ENCODE measurements around the gene LMF1. TPM values are rescaled to one million over a fixed set of nuclear protein-coding genes. Genes with fewer than 3 reads are reported as not detected.

The LMF1 gene
- polyA plus RNA-seq, 1 donor from 2014 or later = 16.2 TPM

DNA sequence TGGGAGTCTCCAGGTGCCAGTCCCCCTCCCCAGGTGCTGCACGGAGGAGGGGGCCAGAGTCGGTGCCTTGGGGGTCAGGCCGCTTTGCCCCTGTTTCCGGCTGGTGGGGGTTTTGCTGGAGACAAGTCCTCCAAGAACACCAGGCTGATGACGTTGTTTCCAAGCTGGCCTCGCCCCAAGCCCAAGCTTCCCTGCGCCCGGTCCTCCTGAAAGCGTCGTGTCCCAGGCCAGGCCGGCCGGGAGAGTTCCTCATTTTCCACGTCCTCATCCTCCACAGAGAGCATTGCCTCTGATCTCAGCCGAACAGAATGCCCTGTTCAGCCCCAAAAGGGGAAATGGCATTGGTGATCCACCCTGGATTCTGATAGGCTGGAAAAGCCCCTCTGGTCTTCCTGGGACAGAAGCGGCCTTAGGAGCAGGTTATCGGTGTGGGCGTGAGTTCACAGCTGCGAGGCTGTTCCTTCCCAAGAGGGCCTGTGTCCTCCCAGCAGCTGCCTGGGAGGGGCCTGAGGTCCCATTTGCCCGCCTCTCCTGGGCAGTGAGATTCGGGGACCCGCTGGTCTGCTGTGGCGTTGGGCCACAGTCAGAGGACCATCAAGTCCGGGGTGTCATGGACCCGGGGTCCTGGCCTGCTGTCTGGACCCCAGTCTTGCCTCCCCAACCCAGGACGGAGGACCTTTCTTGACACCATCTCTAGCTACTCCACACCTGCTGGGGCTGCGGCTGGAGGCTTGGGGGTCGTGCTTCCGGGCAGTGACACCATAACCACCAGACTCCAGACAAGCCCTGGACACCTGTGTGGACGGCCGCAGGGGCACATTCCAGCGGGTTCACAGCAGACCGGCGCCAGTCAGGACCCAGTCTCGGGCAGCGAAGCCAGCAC lies 17.9 kb upstream of the LMF1 start:
- Histone ChIP-seq H3K36me3 (ENCODE audit: insufficient read depth, low read length) (no peaks in the 10 kb centered on the region), H3K9me2 (ENCODE audit: insufficient read depth, low read length) (no peaks in the 10 kb centered on the region), H3K27ac (ENCODE audit: low read length) (no peak overlapping the region), H3K27me3 (ENCODE audit: insufficient read depth, low read depth, low read length) (no peaks in the 10 kb centered on the region), H2AFZ (ENCODE audit: low read depth, low read length) (no peak overlapping the region), H3F3A (ENCODE audit: insufficient read depth, low read length, poor library complexity, severe bottlenecking) (no peaks in the 10 kb centered on the region), H3K4me2 (ENCODE audit: low read length) (no peak overlapping the region), H3K4me3 (ENCODE audit: low read length) (no peak overlapping the region), H3K79me2 (replicated peaks; ENCODE audit: insufficient read depth, low read length) (no peaks in the 10 kb centered on the region), H3K9ac (ENCODE audit: low read length) (no peak overlapping the region), H3K9me3 (ENCODE audit: low read length) (no peaks in the 10 kb centered on the region), H4K20me1 (ENCODE audit: insufficient read depth) (no peaks in the 10 kb centered on the region)
- TF ChIP-seq CTCF (IDR thresholded peaks at IDR 0.05; ENCODE audit: poor library complexity, severe bottlenecking) = no peak
- TF ChIP-seq MXI1 (conservative IDR thresholded peaks at IDR 0.05; ENCODE audit: poor library complexity, severe bottlenecking) = no peak

GRCh38 chr16:987906-988305 lies 17.1 kb upstream of the LMF1 start:
- no peak for TF ChIP-seq MXI1 (conservative IDR thresholded peaks at IDR 0.05; ENCODE audit: poor library complexity, severe bottlenecking)
- no peak for TF ChIP-seq EP300 (conservative IDR thresholded peaks at IDR 0.05; ENCODE audit: poor library complexity, severe bottlenecking)
- no peak for TF ChIP-seq CTCF (IDR thresholded peaks at IDR 0.05; ENCODE audit: poor library complexity, severe bottlenecking)
- TF ChIP-seq POLR2AphosphoS5 (IDR thresholded peaks at IDR 0.05) = no peak
- no peak for TF ChIP-seq TAF1 (IDR thresholded peaks at IDR 0.05; ENCODE audit: low read depth)
- TF ChIP-seq SMC3 (conservative IDR thresholded peaks at IDR 0.05; ENCODE audit: poor library complexity) = no peak
- TF ChIP-seq, protein P1, sequence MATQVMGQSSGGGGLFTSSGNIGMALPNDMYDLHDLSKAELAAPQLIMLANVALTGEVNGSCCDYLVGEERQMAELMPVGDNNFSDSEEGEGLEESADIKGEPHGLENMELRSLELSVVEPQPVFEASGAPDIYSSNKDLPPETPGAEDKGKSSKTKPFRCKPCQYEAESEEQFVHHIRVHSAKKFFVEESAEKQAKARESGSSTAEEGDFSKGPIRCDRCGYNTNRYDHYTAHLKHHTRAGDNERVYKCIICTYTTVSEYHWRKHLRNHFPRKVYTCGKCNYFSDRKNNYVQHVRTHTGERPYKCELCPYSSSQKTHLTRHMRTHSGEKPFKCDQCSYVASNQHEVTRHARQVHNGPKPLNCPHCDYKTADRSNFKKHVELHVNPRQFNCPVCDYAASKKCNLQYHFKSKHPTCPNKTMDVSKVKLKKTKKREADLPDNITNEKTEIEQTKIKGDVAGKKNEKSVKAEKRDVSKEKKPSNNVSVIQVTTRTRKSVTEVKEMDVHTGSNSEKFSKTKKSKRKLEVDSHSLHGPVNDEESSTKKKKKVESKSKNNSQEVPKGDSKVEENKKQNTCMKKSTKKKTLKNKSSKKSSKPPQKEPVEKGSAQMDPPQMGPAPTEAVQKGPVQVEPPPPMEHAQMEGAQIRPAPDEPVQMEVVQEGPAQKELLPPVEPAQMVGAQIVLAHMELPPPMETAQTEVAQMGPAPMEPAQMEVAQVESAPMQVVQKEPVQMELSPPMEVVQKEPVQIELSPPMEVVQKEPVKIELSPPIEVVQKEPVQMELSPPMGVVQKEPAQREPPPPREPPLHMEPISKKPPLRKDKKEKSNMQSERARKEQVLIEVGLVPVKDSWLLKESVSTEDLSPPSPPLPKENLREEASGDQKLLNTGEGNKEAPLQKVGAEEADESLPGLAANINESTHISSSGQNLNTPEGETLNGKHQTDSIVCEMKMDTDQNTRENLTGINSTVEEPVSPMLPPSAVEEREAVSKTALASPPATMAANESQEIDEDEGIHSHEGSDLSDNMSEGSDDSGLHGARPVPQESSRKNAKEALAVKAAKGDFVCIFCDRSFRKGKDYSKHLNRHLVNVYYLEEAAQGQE (IDR thresholded peaks at IDR 0.05; ENCODE audit: borderline replicate concordance) = no peak
- TF ChIP-seq RAD21 (conservative IDR thresholded peaks at IDR 0.05) = no peak
- no peak for TF ChIP-seq EZH2 (IDR thresholded peaks at IDR 0.05; ENCODE audit: borderline replicate concordance, insufficient read depth, low read length, poor library complexity, severe bottlenecking)
- Histone ChIP-seq H3K27me3 (ENCODE audit: insufficient read depth, low read depth, low read length) (peaks cover 2% of the 10 kb centered on the region), H3K36me3 (ENCODE audit: insufficient read depth, low read length) (no peaks in the 10 kb centered on the region), H3K27ac (ENCODE audit: low read length) (no peak overlapping the region), H3K4me2 (ENCODE audit: low read length) (no peak overlapping the region), H3K79me2 (replicated peaks; ENCODE audit: insufficient read depth, low read length) (no peaks in the 10 kb centered on the region), H3K9me3 (ENCODE audit: low read length) (no peaks in the 10 kb centered on the region), H3F3A (ENCODE audit: insufficient read depth, low read length, poor library complexity, severe bottlenecking) (no peaks in the 10 kb centered on the region), H2AFZ (ENCODE audit: low read depth, low read length) (no peak overlapping the region), H3K9ac (ENCODE audit: low read length) (no peak overlapping the region), H3K4me3 (ENCODE audit: low read length) (no peak overlapping the region), H3K9me2 (ENCODE audit: insufficient read depth, low read length) (no peaks in the 10 kb centered on the region), H4K20me1 (ENCODE audit: insufficient read depth) (no peaks in the 10 kb centered on the region)

All from neural cell (in vitro differentiated cells).